HEK293T (cell line): ENCODE data around the gene SEC14L1.

ENCODE experiments used
- CTCF ChIA-PET: fragments of 350-600 bp; formaldehyde crosslinking; extraction: SDS; loops from one replicate; lab custom pipeline; 2021; ENCODE audit warnings: antibody characterized with exemption, inconsistent platforms; lab: Yijun Ruan, JAX
- POLR2A ChIA-PET: fragments of 350-600 bp; formaldehyde crosslinking; extraction: SDS; loops from one replicate; lab custom pipeline; 2020; ENCODE audit warnings: antibody characterized with exemption, inconsistent platforms; lab: Yijun Ruan, JAX
- DNase-seq: peaks from one replicate; pipeline ENCODE4 v3.0.0; 2012; ENCODE audit warnings: mixed read lengths; ENCODE audit errors: extremely low spot score
- ARNT ChIP-seq: fragments of 450-650 bp; IDR thresholded peaks from 2 replicates; pipeline ENCODE4 v1.6.1; 2017; ENCODE audit warnings: mild to moderate bottlenecking
- BHLHE40 ChIP-seq: fragments of 450-650 bp; IDR thresholded peaks from 2 replicates; pipeline ENCODE4 v1.6.1; 2016; ENCODE audit warnings: mild to moderate bottlenecking, moderate library complexity, borderline replicate concordance
- CTBP1 ChIP-seq: fragments of 450-650 bp; IDR thresholded peaks from 2 replicates; pipeline ENCODE4 v1.6.1; 2016; ENCODE audit warnings: borderline replicate concordance
- ELF4 ChIP-seq: fragments of 450-650 bp; IDR thresholded peaks from 2 replicates; pipeline ENCODE4 v1.6.1; 2017; ENCODE audit warnings: antibody characterized with exemption
- FOXA1 ChIP-seq: fragments of 450-650 bp; IDR thresholded peaks from 2 replicates; pipeline ENCODE4 v1.6.1; 2016; ENCODE audit warnings: mild to moderate bottlenecking
- FOXK2 ChIP-seq: fragments of 450-650 bp; IDR thresholded peaks from 2 replicates; pipeline ENCODE4 v1.6.1; 2016; ENCODE audit warnings: mild to moderate bottlenecking
- FOXM1 ChIP-seq: fragments of 450-650 bp; IDR thresholded peaks from 2 replicates; pipeline ENCODE4 v1.6.1; 2017; ENCODE audit warnings: mild to moderate bottlenecking, borderline replicate concordance
- HDGF ChIP-seq: fragments of 450-650 bp; IDR thresholded peaks from 2 replicates; pipeline ENCODE4 v1.6.1; 2017; ENCODE audit warnings: antibody characterized with exemption, borderline replicate concordance
- L3MBTL2 ChIP-seq: fragments of 450-650 bp; conservative IDR thresholded peaks from 2 replicates; pipeline ENCODE4 v1.6.1; 2016; ENCODE audit warnings: mild to moderate bottlenecking
- LEF1 ChIP-seq: fragments of 450-650 bp; IDR thresholded peaks from 2 replicates; pipeline ENCODE4 v1.6.1; 2017; ENCODE audit warnings: mild to moderate bottlenecking, borderline replicate concordance
- NFRKB ChIP-seq: fragments of 450-650 bp; IDR thresholded peaks from 2 replicates; pipeline ENCODE4 v1.6.1; 2016; ENCODE audit warnings: mild to moderate bottlenecking, moderate library complexity
- SP1 ChIP-seq: fragments of 450-650 bp; IDR thresholded peaks from 2 replicates; pipeline ENCODE4 v1.6.1; 2017
- SUZ12 ChIP-seq: fragments of 450-650 bp; IDR thresholded peaks from 2 replicates; pipeline ENCODE4 v1.6.1; 2016; ENCODE audit warnings: mild to moderate bottlenecking
- TARDBP ChIP-seq: fragments of 450-650 bp; IDR thresholded peaks from 2 replicates; pipeline ENCODE4 v1.6.1; 2016
- ZNF384 ChIP-seq: fragments of 450-650 bp; IDR thresholded peaks from 2 replicates; pipeline ENCODE4 v1.6.1; 2016
- TF ChIP-seq, protein P1 (sequence below): fragments of 450-650 bp; IDR thresholded peaks from 2 replicates; pipeline ENCODE4 v1.6.1; 2016

The SEC14L1 gene

DNA sequence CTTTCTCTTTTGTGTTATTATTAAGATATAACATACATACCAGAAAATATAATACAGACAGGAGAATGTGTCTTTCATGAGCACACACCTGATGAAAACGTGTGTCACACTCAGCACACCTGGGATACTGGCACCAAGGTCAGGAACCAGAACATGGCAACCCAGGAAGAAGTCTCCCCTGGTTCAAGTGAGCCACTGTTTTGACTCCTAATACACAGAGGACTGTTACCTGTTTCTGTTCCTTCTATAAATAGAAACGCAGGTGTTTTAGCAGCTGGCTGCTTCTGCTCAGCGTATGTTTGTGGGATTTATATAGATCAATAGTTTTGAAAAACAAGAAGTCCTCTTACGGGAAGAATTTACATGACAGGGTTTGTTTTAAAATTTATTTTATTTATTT, 3.5 kb downstream of the SEC14L1 start:
- TF ChIP-seq ELF4 (no peak), L3MBTL2 (no peak), ARNT (no peak), FOXM1 (no peak), ZNF384 (no peak), NFRKB (no peak), CTBP1 (no peak), SUZ12 (no peak), HDGF (no peak), FOXA1 (no peak), SP1 (no peak), LEF1 (no peak), FOXK2 (no peak), TARDBP (no peak), BHLHE40 (no peak)
- TF ChIP-seq, protein P1, sequence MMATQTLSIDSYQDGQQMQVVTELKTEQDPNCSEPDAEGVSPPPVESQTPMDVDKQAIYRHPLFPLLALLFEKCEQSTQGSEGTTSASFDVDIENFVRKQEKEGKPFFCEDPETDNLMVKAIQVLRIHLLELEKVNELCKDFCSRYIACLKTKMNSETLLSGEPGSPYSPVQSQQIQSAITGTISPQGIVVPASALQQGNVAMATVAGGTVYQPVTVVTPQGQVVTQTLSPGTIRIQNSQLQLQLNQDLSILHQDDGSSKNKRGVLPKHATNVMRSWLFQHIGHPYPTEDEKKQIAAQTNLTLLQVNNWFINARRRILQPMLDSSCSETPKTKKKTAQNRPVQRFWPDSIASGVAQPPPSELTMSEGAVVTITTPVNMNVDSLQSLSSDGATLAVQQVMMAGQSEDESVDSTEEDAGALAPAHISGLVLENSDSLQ, result no peak
- ChIA-PET CTCF (no interaction called here), POLR2A (no interaction called here)
- DNase-seq, result no peak

DNA sequence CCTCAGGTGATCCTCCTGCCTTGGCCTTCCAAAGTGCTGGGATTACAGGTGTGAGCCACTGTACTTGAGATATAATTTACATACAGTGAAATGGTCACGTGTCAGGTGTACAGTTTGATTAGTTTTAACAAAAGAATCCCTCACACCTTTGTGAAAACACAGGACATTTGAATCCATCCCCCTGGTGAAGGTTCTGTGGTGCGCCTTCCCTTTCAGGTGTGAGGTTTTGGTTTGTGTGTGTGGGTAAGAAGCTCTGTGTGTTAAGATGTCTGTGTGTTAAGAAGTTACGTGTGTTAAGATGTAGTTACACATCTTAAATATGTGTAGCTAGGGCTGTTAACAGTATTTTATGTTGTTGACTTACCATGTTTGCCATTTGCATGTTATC, 4.4 kb downstream of the SEC14L1 start:
- CTCF ChIA-PET, result interaction anchor here (0.5 to 1.0 kb wide), 2 partner anchors 10 to 13 kb away, joined by 3 to 5 read pairs; no protein-coding TSS in a partner anchor
- POLR2A ChIA-PET, result interaction anchor here (1.8 kb wide), 1 partner anchor 10 kb away, joined by 4 read pairs; no protein-coding TSS in a partner anchor
- TF ChIP-seq SP1, result no peak
- no peak for TF ChIP-seq FOXA1
- TF ChIP-seq ELF4, result no peak
- no peak for TF ChIP-seq FOXM1
- TF ChIP-seq NFRKB, result no peak
- no peak for DNase-seq

DNA sequence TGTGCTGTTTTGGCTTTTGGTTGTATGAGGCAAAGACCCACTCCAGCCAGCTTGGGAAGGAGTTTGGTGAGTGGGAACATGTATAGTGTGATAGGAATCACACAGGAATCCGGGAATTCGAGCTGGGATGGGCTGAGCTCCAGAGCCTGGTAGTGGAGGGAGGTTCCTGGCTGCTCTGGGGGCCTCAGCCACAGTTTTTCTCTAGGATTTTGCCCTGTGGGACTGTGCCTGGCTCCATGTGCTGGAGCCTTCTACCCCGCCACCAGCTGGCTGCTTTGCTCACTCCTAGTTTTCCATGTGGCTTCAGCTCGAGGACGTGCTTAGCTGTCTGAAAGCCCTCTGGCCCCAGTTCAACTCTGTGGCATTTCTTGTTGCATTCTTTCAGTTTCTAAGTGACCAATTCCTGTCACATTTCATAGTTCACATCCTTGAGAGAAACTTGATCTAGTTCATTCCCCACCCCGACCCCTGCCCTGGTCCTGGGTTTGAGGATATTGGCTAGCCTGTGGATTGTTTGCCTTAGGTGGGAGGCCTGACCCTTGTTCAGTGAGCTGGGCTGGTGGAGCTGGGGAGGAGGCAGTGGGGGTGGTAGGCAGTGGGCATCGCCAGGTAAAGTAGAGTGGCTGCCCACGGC, 5.0 kb downstream of the SEC14L1 start:
- CTCF ChIA-PET, result interaction anchor here (0.5 to 1.0 kb wide), 2 partner anchors 9 to 14 kb away, joined by 3 to 5 read pairs; no protein-coding TSS in a partner anchor
- POLR2A ChIA-PET, result interaction anchor here (0.7 to 1.8 kb wide), 2 partner anchors 9 to 57 kb away, joined by 3 to 4 read pairs; no protein-coding TSS in a partner anchor
- no peak for DNase-seq
- TF ChIP-seq, protein P1, result no peak
- no peak for TF ChIP-seq SP1
- TF ChIP-seq ELF4, result no peak
- no peak for TF ChIP-seq ZNF384
- TF ChIP-seq FOXA1, result no peak
- no peak for TF ChIP-seq FOXK2
- no peak for TF ChIP-seq TARDBP
- no peak for TF ChIP-seq LEF1
- TF ChIP-seq FOXM1, result no peak

DNA sequence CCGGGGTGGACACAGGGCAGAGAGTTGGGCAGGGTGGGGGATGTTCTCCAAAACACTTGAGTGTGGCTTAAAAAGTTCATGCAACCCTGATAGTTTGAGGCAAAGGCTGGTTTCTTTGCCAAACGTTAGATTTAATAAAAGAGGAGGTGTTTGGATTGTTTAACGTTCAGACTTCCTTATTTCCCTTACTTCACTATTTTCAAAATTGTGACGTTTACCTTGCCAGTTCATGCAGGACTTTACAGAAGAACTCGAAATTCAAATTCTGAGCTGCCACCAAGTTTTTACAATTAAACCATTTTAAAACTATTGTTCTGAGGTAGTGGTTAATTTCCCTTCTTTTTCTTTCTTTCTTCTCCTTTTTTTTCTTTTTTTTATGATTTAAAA, 5.5 kb downstream of the SEC14L1 start:
- POLR2A ChIA-PET, result interaction anchor here (0.6 to 1.8 kb wide), 3 partner anchors 9 to 296 kb away, joined by 3 to 4 read pairs (median 3); no protein-coding TSS in a partner anchor
- TF ChIP-seq CTBP1, result no peak
- TF ChIP-seq FOXM1, result no peak
- no peak for TF ChIP-seq SP1
- TF ChIP-seq ELF4, result no peak
- TF ChIP-seq NFRKB, result no peak
- TF ChIP-seq FOXA1, result no peak
- no peak for TF ChIP-seq TARDBP
- TF ChIP-seq BHLHE40, result no peak
- TF ChIP-seq, protein P1, result no peak
- TF ChIP-seq L3MBTL2, result no peak
- TF ChIP-seq FOXK2, result no peak
- no peak for TF ChIP-seq LEF1
- DNase-seq, result no peak
- CTCF ChIA-PET, result no interaction called here

DNA sequence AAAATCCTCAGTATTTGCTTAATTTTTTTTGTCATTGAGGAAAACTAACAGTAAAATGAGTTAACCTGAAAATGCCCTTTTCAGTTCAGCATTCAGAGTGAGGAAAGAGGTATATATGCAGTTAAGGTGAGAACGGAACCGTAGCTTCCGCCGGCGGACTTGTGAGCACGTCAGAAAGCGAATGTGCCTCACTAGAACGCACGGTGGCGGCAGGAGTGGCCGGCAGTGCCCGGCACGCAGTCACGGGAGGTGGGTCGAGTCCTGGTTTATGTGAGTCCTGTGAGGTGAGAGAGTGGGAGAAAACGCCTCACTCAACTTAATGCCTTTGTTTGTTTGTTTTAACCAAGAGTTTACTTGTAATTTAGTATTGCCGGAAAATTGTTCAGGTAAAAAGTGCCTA, 6.1 kb downstream of the SEC14L1 start:
- DNase-seq, result no peak
- TF ChIP-seq TARDBP (no peak), SUZ12 (no peak), FOXM1 (no peak), ZNF384 (no peak), L3MBTL2 (no peak), BHLHE40 (no peak), ELF4 (no peak), FOXA1 (no peak), HDGF (no peak)
- ChIA-PET POLR2A (interaction anchor here (0.6 to 1.8 kb wide), 2 partner anchors 8 to 297 kb away, joined by 3 to 4 read pairs; no protein-coding TSS in a partner anchor), CTCF (no interaction called here)

DNA sequence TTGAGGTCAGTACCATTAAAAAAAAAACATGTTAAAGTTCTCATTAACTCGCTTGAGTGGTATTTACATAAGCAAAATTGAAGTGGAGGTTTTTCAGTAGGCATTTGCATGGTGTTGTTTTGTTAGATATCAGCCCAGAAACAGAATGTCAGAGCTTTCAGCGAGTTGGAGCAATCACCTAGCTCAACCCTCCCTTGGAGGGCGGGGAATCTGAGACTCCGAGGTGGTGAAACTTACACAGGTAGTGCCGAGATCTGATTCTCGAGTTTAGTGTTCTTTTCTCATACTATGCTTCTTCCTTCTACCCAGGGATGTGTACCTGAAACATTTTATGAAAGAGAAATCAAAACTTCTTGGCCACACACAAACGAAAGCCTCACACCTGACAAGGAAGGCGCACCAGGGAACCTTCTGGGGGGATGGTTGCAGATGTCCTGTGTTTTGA, 6.6 kb downstream of the SEC14L1 start:
- TF ChIP-seq BHLHE40, result no peak
- TF ChIP-seq ZNF384, result no peak
- TF ChIP-seq, protein P1, result no peak
- no peak for TF ChIP-seq ELF4
- TF ChIP-seq HDGF, result no peak
- no peak for TF ChIP-seq SP1
- TF ChIP-seq NFRKB, result no peak
- no peak for TF ChIP-seq TARDBP
- TF ChIP-seq L3MBTL2, result no peak
- ChIA-PET CTCF (interaction anchor here (0.7 kb wide), 1 partner anchor 87 kb away, joined by 8 read pairs; no protein-coding TSS in a partner anchor), POLR2A (no interaction called here)
- no peak for DNase-seq
